OCI-LY7 (cell line): Measurements from ENCODE around the gene C19orf81.

Experiments
- CTCF ChIP-seq: fragments of 200-600 bp; sonication (generic); conservative IDR thresholded peaks from 2 replicates; pipeline ENCODE4 v1.5.1; 2014; ENCODE audit warnings: mild to moderate bottlenecking, antibody characterized with exemption, low read length, moderate library complexity, mixed read lengths
- EZH2phosphoT487 ChIP-seq: fragments of 200-600 bp; sonication (generic); IDR thresholded peaks from 2 replicates; pipeline ENCODE4 v1.6.1; 2018; ENCODE audit warnings: low read depth, borderline replicate concordance, mild to moderate bottlenecking, mixed run types, antibody characterized with exemption, low read length, moderate library complexity, mixed read lengths

GRCh38 chr19:50679177-50680125 is 30.2 kb downstream of the C19orf81 start:
- TF ChIP-seq EZH2phosphoT487 = no peak
- TF ChIP-seq CTCF = no peak
